ENCODE results near the gene FUT6. TPM values are rescaled to one million over a fixed set of nuclear protein-coding genes. Genes with fewer than 3 reads are reported as not detected.

The FUT6 gene
- polyA plus RNA-seq, 3 donors = not detected

GRCh38 chr19:5880604-5881078 is 41.1 kb upstream of the FUT6 start:
- intact Hi-C loops (cut with micrococcal nuclease) = no loop called here
- peaks cover 22 to 29% (median 29%) of the 10 kb centered on the region in 3 donors for H3K27me3 Mint-ChIP-seq (ENCODE audit: low read depth in 3 of 3)
- H3K9me3 Mint-ChIP-seq = peaks cover 0 to 4% (median 0%) of the 10 kb centered on the region in 7 donors
- no peak overlapping the region for H3K9ac ChIP-seq (ENCODE audit: insufficient read depth, low read length, poor library complexity, severe bottlenecking)
- peaks cover 0 to 8% of the 10 kb centered on the region in 2 donors for H3K27me3 ChIP-seq (ENCODE audit: control insufficient read depth in 2 of 2, insufficient read depth in 2 of 2, low read length in 2 of 2)
- peaks cover 6% of the 10 kb centered on the region for H3K4me1 Mint-ChIP-seq
- no peaks in the 10 kb centered on the region for H3K36me3 ChIP-seq (replicated peaks in 1 of 2; ENCODE audit: control insufficient read depth in 1 of 2, insufficient read depth in 2 of 2, low read length in 2 of 2)
- no peak for DNase-seq
- no peak overlapping the region for H3K4me3 Mint-ChIP-seq
- H2AFZ ChIP-seq (ENCODE audit: insufficient read depth, low read depth, low read length, poor library complexity, severe bottlenecking) = no peak overlapping the region
- 38% methylated on average over 12 of the region's 15 CpGs for WGBS (ENCODE audit: insufficient coverage)
- no peak for TF ChIP-seq CTCF (IDR thresholded peaks at IDR 0.05)
- H3K4me3 ChIP-seq (replicated peaks in 1 of 3; ENCODE audit: low read depth in 2 of 3, low read length in 3 of 3) = no peak overlapping the region
- H3K36me3 Mint-ChIP-seq = no peaks in the 10 kb centered on the region
- no peaks in the 10 kb centered on the region for H3K4me1 ChIP-seq (ENCODE audit: control insufficient read depth in 1 of 2, insufficient read depth in 2 of 2, low read length in 2 of 2)
- H3K79me2 ChIP-seq (ENCODE audit: insufficient read depth, low read length) = no peaks in the 10 kb centered on the region
- H3K27ac Mint-ChIP-seq = peak overlapping the region in 1 of 7 donors; percentile 57
- H4K20me1 ChIP-seq (ENCODE audit: insufficient read depth, low read length) = no peaks in the 10 kb centered on the region
- no peaks in the 10 kb centered on the region for H3K9me3 ChIP-seq (replicated peaks in 1 of 2; ENCODE audit: control insufficient read depth in 1 of 2, insufficient read depth in 1 of 2, low read length in 2 of 2)
- no peak overlapping the region for H3K27ac ChIP-seq (ENCODE audit: low read depth in 1 of 2, low read length in 2 of 2)
- H3K4me2 ChIP-seq (replicated peaks; ENCODE audit: extremely low read depth, low read length, poor library complexity, severe bottlenecking) = no peak overlapping the region

- H3K9ac ChIP-seq (ENCODE audit: insufficient read depth, low read length, poor library complexity, severe bottlenecking) = no peak overlapping the region
- no peak overlapping the region for H3K4me2 ChIP-seq (replicated peaks; ENCODE audit: extremely low read depth, low read length, poor library complexity, severe bottlenecking)
- H3K4me1 ChIP-seq (ENCODE audit: control insufficient read depth in 1 of 2, insufficient read depth in 2 of 2, low read length in 2 of 2) = no peaks in the 10 kb centered on the region
- no peak overlapping the region for H3K27ac ChIP-seq (ENCODE audit: low read depth in 1 of 2, low read length in 2 of 2)
- no peak overlapping the region for H2AFZ ChIP-seq (ENCODE audit: insufficient read depth, low read depth, low read length, poor library complexity, severe bottlenecking)
- H4K20me1 ChIP-seq (ENCODE audit: insufficient read depth, low read length) = no peaks in the 10 kb centered on the region
- Mint-ChIP-seq H3K27me3 (ENCODE audit: low read depth in 3 of 3) (peaks cover 22 to 29% (median 29%) of the 10 kb centered on the region in 3 donors), H3K9me3 (peaks cover 0 to 4% (median 0%) of the 10 kb centered on the region in 7 donors), H3K4me1 (peaks cover 6% of the 10 kb centered on the region), H3K36me3 (no peaks in the 10 kb centered on the region), H3K4me3 (peak overlapping the region in 1 of 2 donors; percentile 62), H3K27ac (no peak overlapping the region)
- no peak for DNase-seq
- no peaks in the 10 kb centered on the region for H3K79me2 ChIP-seq (ENCODE audit: insufficient read depth, low read length)
- no peak overlapping the region for H3K4me3 ChIP-seq (replicated peaks in 1 of 3; ENCODE audit: low read depth in 2 of 3, low read length in 3 of 3)
- WGBS (ENCODE audit: insufficient coverage) = 91% methylated on average over 3 of the region's 6 CpGs
- TF ChIP-seq CTCF (IDR thresholded peaks at IDR 0.05) = no peak
- no peaks in the 10 kb centered on the region for H3K36me3 ChIP-seq (replicated peaks in 1 of 2; ENCODE audit: control insufficient read depth in 1 of 2, insufficient read depth in 2 of 2, low read length in 2 of 2)
- H3K27me3 ChIP-seq (ENCODE audit: control insufficient read depth in 2 of 2, insufficient read depth in 2 of 2, low read length in 2 of 2) = peaks cover 0 to 8% of the 10 kb centered on the region in 2 donors
- no peaks in the 10 kb centered on the region for H3K9me3 ChIP-seq (replicated peaks in 1 of 2; ENCODE audit: control insufficient read depth in 1 of 2, insufficient read depth in 1 of 2, low read length in 2 of 2)
- intact Hi-C loops (cut with micrococcal nuclease) = no loop called here
Measured at GRCh38 chr19:5880196-5880595, 40.7 kb upstream of the FUT6 start.

Data from CD14-positive monocyte (primary cell).